Chondrocyte (in vitro differentiated cells): ENCODE measurements around the gene CDC42BPB. TPM values are rescaled to one million over a fixed set of nuclear protein-coding genes. Genes with fewer than 3 reads are reported as not detected.
A peak's percentile ranks its signal among the peaks of the same experiment; 100 is the strongest.

ENCODE experiments used
- DNase-seq: peaks from one replicate; pipeline ENCODE4 v3.0.0; 2021; ENCODE audit warnings: mixed read lengths, low spot score
- H3K27ac Mint-ChIP-seq: one replicate; pipeline ENCODE4 v1.8.0; 2021; ENCODE audit warnings: mild to moderate bottlenecking, moderate library complexity, mixed read lengths; ENCODE audit not compliant: unreplicated experiment
- H3K27me3 Mint-ChIP-seq: 2 replicates; pipeline ENCODE4 v1.8.0; 2021; ENCODE audit warnings: low read depth, mixed read lengths
- H3K36me3 Mint-ChIP-seq: 2 replicates; pipeline ENCODE4 v1.8.0; 2021; ENCODE audit warnings: low read depth, mixed read lengths
- H3K4me1 Mint-ChIP-seq: 2 replicates; pipeline ENCODE4 v1.8.0; 2021; ENCODE audit warnings: low read depth, mild to moderate bottlenecking, mixed read lengths
- H3K4me3 Mint-ChIP-seq: one replicate; pipeline ENCODE4 v1.8.0; 2021; ENCODE audit warnings: mild to moderate bottlenecking, moderate library complexity, mixed read lengths; ENCODE audit not compliant: unreplicated experiment
- H3K9me3 Mint-ChIP-seq: 2 replicates; pipeline ENCODE4 v1.8.0; 2021; ENCODE audit warnings: low read depth, mixed read lengths
- CTCF ChIP-seq: fragments of 200-600 bp; sonication (generic); IDR thresholded peaks from 2 replicates; pipeline ENCODE4 v1.5.0; 2021; ENCODE audit warnings: antibody characterized with exemption, mild to moderate bottlenecking, moderate library complexity
- total RNA-seq: library from RNA; stranded (reverse); gene quantifications from 3 replicates; pipeline ENCODE4 v1.2.1, GENCODE V29; 2021

Gene CDC42BPB
- total RNA-seq, 1 donor from 2014 or later: 106 TPM

- Mint-ChIP-seq H3K36me3 (peaks cover 26% of the 10 kb centered on the region), H3K27me3 (no peaks in the 10 kb centered on the region), H3K9me3 (no peaks in the 10 kb centered on the region), H3K4me1 (peaks cover 23% of the 10 kb centered on the region), H3K4me3 (no peak overlapping the region), H3K27ac (peak overlapping the region; percentile 81)
- TF ChIP-seq CTCF: no peak
- no peak for DNase-seq
Measured at GRCh38 chr14:102951799-102952198, 105.5 kb downstream of the CDC42BPB start.

- no peak overlapping the region for H3K27ac Mint-ChIP-seq
- TF ChIP-seq CTCF: no peak
- no peak overlapping the region for H3K4me3 Mint-ChIP-seq
- DNase-seq: peak; percentile 74
- no peaks in the 10 kb centered on the region for H3K9me3 Mint-ChIP-seq
- peaks cover 26% of the 10 kb centered on the region for H3K36me3 Mint-ChIP-seq
- no peaks in the 10 kb centered on the region for H3K27me3 Mint-ChIP-seq
- peaks cover 23% of the 10 kb centered on the region for H3K4me1 Mint-ChIP-seq
Measured at GRCh38 chr14:102951034-102951433, 106.3 kb downstream of the CDC42BPB start.

GRCh38 chr14:102949801-102950451 lies 107.4 kb downstream of the CDC42BPB start:
- DNase-seq: peak; percentile 88

GRCh38 chr14:102949062-102949800 lies 108.1 kb downstream of the CDC42BPB start:
- H3K4me3 Mint-ChIP-seq: no peak overlapping the region
- no peak for DNase-seq
- peak overlapping the region; percentile 0 for H3K27ac Mint-ChIP-seq
- peaks cover 29% of the 10 kb centered on the region for H3K36me3 Mint-ChIP-seq
- no peak for TF ChIP-seq CTCF
- H3K27me3 Mint-ChIP-seq: no peaks in the 10 kb centered on the region
- no peaks in the 10 kb centered on the region for H3K9me3 Mint-ChIP-seq
- H3K4me1 Mint-ChIP-seq: peaks cover 23% of the 10 kb centered on the region

More at GRCh38 chr14:102949801-102950451, 107.4 kb downstream of the CDC42BPB start:
- Mint-ChIP-seq H3K9me3 (no peaks in the 10 kb centered on the region), H3K27ac (no peak overlapping the region), H3K4me3 (no peak overlapping the region), H3K4me1 (peaks cover 23% of the 10 kb centered on the region), H3K36me3 (peaks cover 28% of the 10 kb centered on the region), H3K27me3 (no peaks in the 10 kb centered on the region)
- no peak for TF ChIP-seq CTCF

GRCh38 chr14:102948698-102949061 lies 108.7 kb downstream of the CDC42BPB start:
- H3K27ac Mint-ChIP-seq: no peak overlapping the region
- DNase-seq: no peak
- no peaks in the 10 kb centered on the region for H3K27me3 Mint-ChIP-seq
- peaks cover 23% of the 10 kb centered on the region for H3K4me1 Mint-ChIP-seq
- H3K36me3 Mint-ChIP-seq: peaks cover 33% of the 10 kb centered on the region
- no peaks in the 10 kb centered on the region for H3K9me3 Mint-ChIP-seq
- no peak for TF ChIP-seq CTCF
- no peak overlapping the region for H3K4me3 Mint-ChIP-seq
